T47D (cell line): ENCODE data around the gene ZDHHC14.

Source experiments
- DNase-seq, 2 experiments: peaks; one replicate each; pipeline versions ENCODE4 v3.0.0 to v3.0.0-alpha.2; 2011 to 2012; ENCODE audit warnings: low read depth in 1 of 2, low spot score in 1 of 2
- JUND ChIP-seq: IDR thresholded peaks from 2 replicates; pipeline ENCODE4 v1.6.1; 2012; ENCODE audit warnings: low read depth
- in situ Hi-C: cut with HindIII; loops from 2 replicates; pipeline ENCODE4 v1.10.0; 2016; ENCODE audit warnings: low sequenced_read_pairs, low pct_unique_long_range_greater_than_20kb

The ZDHHC14 gene

DNA sequence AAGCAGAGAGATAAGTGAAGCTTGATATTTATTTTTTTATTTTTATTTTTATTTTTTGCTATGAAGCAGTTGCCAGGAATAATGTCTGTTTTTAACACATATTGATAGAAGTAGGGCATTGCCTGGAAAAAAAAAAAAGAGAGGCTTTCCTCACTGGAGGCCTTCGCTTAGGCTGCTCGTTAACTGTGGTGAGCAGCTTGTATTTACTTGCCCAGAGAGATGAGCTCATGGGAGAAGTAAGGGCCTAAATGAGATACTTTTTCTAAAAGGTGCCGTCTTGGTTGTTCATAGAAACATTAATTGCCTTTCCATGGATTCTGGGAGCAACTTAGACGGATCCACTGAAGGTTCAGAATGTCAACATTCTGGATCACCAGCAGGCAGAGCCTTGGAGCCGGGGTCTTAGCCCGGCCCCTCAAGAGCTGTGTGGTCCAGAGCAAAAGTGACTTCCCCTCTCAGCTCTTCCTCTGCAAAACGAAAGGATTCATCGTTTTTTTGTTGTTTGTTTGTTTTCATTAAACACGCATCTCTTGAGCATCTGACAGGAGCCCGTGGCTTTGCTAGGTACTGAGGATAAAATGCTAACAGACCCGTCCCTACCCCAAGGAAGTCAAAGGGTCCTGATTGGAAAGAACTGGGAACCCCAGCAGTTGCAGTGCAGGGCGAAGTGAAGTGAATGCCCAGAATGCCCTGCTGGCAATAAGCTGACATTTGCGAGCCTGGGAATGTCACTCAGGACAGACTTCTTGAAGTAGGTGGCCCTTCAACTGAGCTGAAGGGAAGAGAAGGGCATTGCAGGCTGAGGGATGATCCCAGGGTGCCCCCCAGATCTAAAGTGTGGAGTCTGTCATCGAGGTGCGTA, 138.5 kb downstream of the ZDHHC14 start:
- in situ Hi-C loops: no loop called here
- no peak for DNase-seq
- TF ChIP-seq JUND: no peak

DNA sequence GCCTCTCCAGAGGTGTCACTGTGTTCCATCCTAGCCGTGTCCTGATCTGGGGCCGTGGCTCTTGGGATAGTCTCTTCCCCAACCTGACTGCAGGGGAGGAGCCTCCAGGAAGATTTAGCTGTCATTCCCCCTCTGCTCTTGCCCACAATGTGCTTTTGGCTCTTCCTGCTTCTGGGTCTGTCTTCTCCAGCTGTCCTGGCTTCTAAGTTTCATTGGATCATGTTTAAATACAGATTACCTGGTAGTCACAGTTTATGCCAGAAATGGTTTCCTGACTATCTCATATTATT, 139.1 kb downstream of the ZDHHC14 start:
- no peak for TF ChIP-seq JUND
- in situ Hi-C loops: no loop called here
- DNase-seq: no peak

DNA sequence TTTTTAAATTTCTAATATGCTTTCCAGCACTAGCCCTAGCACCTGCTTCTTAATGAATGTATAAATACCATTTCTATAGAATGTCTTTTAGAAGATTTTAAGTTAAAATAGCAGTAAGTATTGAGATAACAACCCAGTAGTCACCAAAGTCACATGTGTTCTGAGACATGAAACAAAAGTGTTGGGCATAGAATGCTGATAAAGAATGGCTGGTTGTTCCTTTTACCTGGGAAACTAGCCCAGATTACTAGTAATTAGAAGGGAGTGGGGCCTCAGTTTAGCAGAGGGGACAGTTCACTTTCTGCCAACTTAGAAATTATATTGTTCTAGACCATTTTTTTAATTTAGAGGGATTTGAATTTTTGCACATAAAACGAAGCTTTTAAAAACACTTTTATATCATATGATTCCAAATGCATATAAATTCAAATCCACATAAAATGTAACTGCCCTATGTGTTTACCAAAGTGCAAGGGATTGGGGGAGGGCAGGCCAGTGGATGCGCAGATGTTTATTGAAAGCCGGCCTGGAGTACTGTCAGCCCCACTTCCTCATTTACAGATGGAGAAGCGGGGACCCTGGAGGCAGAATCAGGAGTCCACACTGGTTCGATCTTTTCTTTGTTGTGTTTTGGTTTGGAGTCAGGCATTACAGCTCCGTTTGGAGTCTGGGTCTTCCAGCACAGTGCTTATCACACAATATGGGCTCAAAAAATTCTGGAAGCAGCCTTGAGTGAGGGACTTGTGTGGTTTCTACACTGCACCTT, 139.8 kb downstream of the ZDHHC14 start:
- in situ Hi-C loops: no loop called here
- DNase-seq: no peak
- TF ChIP-seq JUND: no peak

DNA sequence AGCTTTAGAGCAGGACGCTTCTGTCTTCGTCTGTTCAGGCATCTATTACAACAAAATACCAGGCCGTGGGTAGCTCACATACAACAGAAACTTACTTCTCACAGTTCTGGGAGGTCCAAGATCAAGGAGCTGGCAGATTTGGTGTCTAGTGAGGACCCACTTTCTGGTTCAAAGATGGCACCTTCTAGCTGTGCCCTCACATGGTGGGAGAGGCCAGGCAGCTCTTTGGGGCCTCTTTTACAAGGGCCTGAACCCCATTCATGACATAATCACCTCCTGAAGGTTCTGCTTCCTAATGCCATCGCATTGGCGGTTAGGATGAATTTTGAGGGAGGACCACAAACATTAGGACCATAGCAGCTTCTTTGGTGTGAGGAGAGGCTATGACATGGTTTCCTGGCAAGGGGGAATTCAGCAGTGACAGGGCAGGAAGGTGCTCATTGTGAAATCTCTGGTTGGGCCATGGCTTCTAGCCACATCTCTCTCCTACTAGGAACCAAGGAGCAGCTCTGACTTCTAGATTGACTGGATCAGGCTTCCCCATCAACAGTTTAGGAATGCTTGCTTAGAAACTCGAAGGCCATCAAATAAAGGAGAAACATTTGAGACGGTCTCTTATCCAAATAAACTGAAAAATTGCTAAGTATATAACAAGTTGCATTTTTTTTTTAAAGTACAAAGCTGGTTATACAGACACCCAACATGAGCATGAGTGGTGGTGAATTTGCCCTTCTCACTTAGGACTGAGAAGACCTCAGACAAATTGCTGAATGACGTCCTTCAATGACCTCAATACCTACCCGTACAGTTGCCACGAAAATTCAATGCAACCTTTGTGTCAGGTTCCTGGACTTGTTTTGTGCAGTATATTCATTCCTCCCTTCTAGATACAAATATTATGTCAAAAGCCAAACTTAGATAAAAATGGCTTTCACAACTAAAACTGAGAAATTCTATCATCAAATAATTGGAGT, 140.7 kb downstream of the ZDHHC14 start:
- DNase-seq: no peak
- in situ Hi-C loops: no loop called here
- no peak for TF ChIP-seq JUND

DNA sequence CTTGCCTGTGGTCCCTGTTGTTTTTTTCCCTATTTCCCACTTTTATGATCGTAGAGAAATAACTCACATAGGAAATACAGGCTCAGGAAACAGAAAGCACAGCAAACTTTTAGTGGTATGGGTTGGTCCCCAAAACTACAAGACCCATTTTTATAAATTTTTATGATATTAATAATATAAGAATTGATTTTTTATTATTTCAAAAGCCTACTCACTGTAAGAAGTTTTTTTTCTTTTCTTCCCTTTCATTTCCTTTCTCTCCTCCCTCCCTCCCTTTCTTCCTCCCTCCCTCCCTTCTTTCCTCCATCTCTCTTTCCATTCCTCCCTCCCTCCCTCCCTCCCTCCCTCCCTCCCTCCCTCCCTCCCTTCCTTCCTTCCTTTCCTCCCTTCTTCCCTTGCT, 141.5 kb downstream of the ZDHHC14 start:
- no peak for DNase-seq
- in situ Hi-C loops: no loop called here
- TF ChIP-seq JUND: no peak

DNA sequence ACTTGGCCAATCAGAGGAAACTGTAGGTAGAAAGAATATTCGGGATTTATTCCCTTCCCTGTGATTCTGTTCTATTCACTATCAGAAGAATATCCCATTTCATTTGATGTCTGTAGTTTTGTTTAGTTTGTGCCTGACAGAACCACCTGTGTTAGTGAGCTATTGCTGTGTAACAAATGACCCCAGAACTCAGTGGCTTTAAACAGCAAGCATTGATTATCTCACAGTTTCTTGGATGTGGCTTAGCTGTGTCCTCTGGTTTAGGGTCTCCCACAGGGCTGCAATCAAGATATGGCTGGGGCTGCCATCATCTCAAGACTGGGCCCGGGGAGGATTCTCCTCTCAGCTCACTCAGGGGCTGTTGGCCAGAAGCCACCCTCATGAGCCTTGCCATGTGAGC, 143.7 kb downstream of the ZDHHC14 start:
- no peak for DNase-seq
- in situ Hi-C loops: no loop called here
- TF ChIP-seq JUND: no peak

DNA sequence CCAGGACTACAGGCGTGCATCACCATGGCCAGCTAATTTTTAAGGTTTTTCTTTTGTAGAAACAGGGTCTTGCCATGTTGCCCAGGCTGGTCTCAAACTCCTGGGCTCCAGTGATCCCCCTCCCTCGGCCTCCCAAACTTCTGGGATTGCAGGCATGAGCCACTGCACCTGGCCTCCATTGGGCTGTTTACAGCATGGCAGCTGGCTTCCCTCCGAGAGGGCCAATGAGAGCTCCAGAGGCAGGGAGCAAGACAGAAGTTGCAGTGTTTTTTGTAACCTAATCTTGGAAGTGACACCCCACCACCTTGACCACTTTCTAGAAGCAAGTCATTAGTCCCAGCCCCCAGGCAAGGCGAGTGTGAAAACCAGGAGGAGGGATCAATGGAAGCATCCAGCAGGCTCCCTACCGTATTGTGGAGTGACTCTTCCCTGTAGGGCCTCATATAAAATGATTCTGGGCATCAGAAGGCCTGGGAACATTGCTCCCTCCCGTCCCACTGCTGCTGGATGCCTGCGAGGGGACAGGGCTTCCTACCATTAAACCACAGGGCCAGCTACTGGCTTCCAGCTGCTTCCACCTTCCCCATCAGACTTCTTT, 144.4 kb downstream of the ZDHHC14 start:
- no peak for TF ChIP-seq JUND
- no peak for DNase-seq
- in situ Hi-C loops: no loop called here

DNA sequence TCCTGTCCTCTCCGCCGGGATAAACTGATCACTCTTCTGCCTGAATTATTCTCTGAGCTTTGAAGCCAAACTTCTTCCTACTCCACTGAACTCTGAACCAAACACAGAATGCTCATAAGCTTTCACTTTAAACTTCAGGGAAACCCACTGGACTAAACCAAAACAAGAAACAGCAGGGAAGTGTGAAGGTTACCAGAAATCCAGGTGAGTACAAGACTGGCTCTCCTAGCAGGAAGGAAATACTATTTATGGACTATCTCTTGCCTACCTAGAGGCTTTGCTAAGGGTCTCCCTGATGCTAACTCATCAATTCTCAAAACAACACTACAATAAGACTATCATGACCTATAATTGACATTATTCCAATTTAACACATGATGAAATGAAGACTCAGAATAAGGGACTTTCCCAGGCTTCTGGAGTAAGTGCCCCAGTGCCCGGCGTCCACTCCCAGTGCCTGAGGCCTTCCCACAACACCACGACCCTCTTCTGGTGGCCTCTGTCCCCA, 145.0 kb downstream of the ZDHHC14 start:
- in situ Hi-C loops: no loop called here
- no peak for DNase-seq
- no peak for TF ChIP-seq JUND

DNA sequence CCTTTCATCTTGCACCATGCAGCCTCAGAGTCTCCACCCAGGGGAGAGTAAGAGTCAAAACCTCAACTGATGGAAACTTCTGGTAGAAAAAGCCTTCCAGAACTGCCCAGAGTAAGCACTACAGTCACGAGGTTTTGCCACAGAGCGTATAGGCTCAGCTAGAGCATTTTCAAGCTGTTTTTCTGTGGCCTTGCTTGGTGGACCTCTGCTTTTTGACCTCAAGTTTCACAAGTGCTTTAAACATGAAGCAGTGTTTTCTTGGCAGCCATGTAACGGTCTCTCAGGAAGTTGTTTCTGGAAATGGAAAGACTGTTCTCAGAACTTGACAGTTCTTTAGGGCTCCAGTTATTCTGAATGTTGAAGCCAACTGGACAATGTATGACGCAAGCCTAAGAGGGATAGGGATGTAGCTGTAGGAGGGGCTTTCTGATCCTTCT, 146.5 kb downstream of the ZDHHC14 start:
- in situ Hi-C loops: no loop called here
- no peak for TF ChIP-seq JUND
- DNase-seq: no peak

DNA sequence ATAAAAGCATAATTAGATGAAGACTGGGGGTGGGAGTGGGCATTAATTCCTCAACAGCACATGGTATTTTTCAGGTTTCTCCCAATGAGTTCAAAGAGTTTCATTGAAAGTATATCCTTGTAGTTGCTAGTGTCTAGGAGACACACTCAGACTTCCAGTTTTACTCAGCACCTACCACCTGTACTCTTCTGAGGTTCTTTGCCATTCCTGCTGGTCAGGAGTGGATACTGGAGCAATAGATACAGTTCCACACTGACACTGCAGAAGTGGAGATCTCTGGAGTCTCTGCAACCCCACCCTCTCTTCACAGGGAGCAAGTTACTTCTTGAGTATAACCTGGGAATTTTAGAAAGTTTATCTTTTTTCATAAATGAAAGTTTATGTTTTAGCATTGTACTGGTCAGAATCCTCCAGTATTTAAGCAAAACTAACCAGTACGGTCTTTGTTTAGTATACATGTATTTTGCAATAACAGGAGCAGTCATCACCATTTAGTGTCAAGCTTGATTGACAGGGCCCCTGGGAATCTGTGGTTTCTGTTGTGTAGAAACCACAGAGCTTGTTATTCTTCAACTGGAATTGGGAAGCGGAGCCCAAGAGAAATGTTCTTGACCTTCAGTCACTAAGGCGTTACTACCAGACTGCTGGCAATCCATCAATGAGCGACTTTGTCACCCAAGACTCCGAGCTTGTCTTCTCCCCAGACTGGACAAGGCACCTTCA, 148.1 kb downstream of the ZDHHC14 start:
- DNase-seq: no peak
- no peak for TF ChIP-seq JUND
- in situ Hi-C loops: no loop called here

DNA sequence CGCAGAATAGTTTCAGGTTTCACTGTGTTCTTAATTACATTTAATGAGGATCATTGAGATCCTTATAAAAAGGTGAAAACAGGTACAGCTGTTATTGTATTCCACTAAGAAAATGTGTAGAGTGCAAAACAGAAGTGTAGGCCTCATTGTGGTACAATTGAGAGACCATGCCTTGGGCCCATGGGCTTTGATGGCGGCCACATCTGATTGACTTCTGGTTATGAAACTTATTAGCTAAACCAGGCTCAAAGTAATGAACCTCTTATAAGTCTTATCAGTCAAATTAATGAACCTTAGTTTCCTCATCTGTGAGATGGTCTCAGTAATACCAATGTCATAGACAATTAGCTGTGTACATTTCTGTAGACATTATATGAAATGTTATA, 148.7 kb downstream of the ZDHHC14 start:
- in situ Hi-C loops: no loop called here
- no peak for TF ChIP-seq JUND
- DNase-seq: no peak
